Glutamatergic neuron (in vitro differentiated cells): Measurements from ENCODE around the gene DIPK1C. TPM values are rescaled to one million over a fixed set of nuclear protein-coding genes. Genes with fewer than 3 reads are reported as not detected.

Experiments used
- DNase-seq: peaks from one replicate; pipeline ENCODE4 v3.0.0; 2022
- H3K27ac Mint-ChIP-seq: one replicate; pipeline ENCODE4 v1.8.0; 2020; ENCODE audit warnings: mild to moderate bottlenecking, mixed read lengths, inconsistent platforms; ENCODE audit not compliant: unreplicated experiment
- H3K27me3 Mint-ChIP-seq: one replicate; pipeline ENCODE4 v1.8.0; 2020; ENCODE audit warnings: mild to moderate bottlenecking, moderate library complexity, mixed read lengths, inconsistent platforms; ENCODE audit not compliant: unreplicated experiment
- H3K36me3 Mint-ChIP-seq: one replicate; pipeline ENCODE4 v1.8.0; 2020; ENCODE audit warnings: mild to moderate bottlenecking, mixed read lengths, inconsistent platforms; ENCODE audit not compliant: unreplicated experiment
- H3K4me1 Mint-ChIP-seq: one replicate; pipeline ENCODE4 v1.8.0; 2020; ENCODE audit warnings: mild to moderate bottlenecking, low read depth, mixed read lengths, inconsistent platforms; ENCODE audit not compliant: unreplicated experiment
- H3K4me3 Mint-ChIP-seq: one replicate; pipeline ENCODE4 v1.8.0; 2020; ENCODE audit warnings: mild to moderate bottlenecking, mixed read lengths, inconsistent platforms; ENCODE audit not compliant: unreplicated experiment
- H3K9me3 Mint-ChIP-seq: one replicate; pipeline ENCODE4 v1.8.0; 2020; ENCODE audit warnings: mild to moderate bottlenecking, moderate library complexity, mixed read lengths, inconsistent platforms; ENCODE audit not compliant: unreplicated experiment
- total RNA-seq: library from RNA; stranded (reverse); fragmentation: NEBNext Ultra II Directional; extraction: Animal tissue kit (Norgen Biotek cat#: 25700); gene quantifications from one replicate; pipeline ENCODE4 v1.2.1, GENCODE V29; 2021; ENCODE audit not compliant: unreplicated experiment
- TF ChIP-seq, protein P1 (sequence below): fragments of 200-600 bp; sonication (generic); IDR thresholded peaks from one replicate; pipeline ENCODE4 v1.5.0; 2021; ENCODE audit not compliant: partially characterized antibody, unreplicated experiment

The DIPK1C gene
- total RNA-seq, 1 donor from 2014 or later = not detected

- peaks cover 3% of the 10 kb centered on the region for H3K9me3 Mint-ChIP-seq
- DNase-seq = no peak
- H3K4me3 Mint-ChIP-seq = no peak overlapping the region
- no peaks in the 10 kb centered on the region for H3K27me3 Mint-ChIP-seq
- H3K36me3 Mint-ChIP-seq = no peaks in the 10 kb centered on the region
- TF ChIP-seq, protein P1, sequence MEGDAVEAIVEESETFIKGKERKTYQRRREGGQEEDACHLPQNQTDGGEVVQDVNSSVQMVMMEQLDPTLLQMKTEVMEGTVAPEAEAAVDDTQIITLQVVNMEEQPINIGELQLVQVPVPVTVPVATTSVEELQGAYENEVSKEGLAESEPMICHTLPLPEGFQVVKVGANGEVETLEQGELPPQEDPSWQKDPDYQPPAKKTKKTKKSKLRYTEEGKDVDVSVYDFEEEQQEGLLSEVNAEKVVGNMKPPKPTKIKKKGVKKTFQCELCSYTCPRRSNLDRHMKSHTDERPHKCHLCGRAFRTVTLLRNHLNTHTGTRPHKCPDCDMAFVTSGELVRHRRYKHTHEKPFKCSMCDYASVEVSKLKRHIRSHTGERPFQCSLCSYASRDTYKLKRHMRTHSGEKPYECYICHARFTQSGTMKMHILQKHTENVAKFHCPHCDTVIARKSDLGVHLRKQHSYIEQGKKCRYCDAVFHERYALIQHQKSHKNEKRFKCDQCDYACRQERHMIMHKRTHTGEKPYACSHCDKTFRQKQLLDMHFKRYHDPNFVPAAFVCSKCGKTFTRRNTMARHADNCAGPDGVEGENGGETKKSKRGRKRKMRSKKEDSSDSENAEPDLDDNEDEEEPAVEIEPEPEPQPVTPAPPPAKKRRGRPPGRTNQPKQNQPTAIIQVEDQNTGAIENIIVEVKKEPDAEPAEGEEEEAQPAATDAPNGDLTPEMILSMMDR = no peak
- no peaks in the 10 kb centered on the region for H3K4me1 Mint-ChIP-seq
- no peak overlapping the region for H3K27ac Mint-ChIP-seq
These were observed 46.6 kb downstream of the DIPK1C start for GRCh38 chr18:74410441-74410992.

- Mint-ChIP-seq H3K27ac (no peak overlapping the region), H3K4me1 (no peaks in the 10 kb centered on the region), H3K27me3 (no peaks in the 10 kb centered on the region), H3K36me3 (peaks cover 4% of the 10 kb centered on the region), H3K9me3 (no peaks in the 10 kb centered on the region), H3K4me3 (no peak overlapping the region)
- DNase-seq = no peak
- TF ChIP-seq, protein P1 = no peak
These were observed 49.2 kb downstream of the DIPK1C start for GRCh38 chr18:74407888-74408287.

DNA sequence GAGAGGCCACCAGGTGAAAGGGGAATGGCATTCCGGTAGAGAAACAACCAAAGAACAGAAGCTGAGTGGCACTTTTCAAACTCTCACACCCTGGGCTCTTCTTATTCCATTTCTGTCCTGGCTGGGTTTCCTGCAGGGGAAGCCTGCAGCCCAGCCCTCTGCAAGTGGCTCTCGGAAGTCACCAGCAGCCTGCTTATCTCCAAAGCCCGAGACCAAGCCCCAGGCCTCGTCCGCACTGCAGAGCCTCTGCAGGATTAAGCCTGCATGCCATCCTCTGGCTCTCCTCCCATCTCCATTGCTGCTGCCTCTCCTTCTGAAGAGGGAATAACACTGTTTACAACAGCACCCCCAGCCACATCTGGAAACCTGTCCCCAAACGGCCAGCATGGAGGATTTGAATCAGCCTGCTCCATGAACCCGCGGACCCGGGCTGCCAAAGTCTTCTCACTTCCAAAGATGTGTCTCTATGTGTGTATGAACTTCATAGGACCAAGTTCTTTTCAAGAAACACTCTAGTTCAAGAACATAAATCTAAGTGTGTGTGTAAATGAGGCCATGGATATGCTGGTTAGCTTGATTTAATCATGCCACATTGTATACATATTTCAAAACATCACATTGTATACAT, 54.2 kb downstream of the DIPK1C start:
- H3K4me3 Mint-ChIP-seq = no peak overlapping the region
- no peak for DNase-seq
- no peaks in the 10 kb centered on the region for H3K9me3 Mint-ChIP-seq
- H3K4me1 Mint-ChIP-seq = no peaks in the 10 kb centered on the region
- peaks cover 4% of the 10 kb centered on the region for H3K36me3 Mint-ChIP-seq
- no peak overlapping the region for H3K27ac Mint-ChIP-seq
- H3K27me3 Mint-ChIP-seq = no peaks in the 10 kb centered on the region
- TF ChIP-seq, protein P1 = no peak

DNA sequence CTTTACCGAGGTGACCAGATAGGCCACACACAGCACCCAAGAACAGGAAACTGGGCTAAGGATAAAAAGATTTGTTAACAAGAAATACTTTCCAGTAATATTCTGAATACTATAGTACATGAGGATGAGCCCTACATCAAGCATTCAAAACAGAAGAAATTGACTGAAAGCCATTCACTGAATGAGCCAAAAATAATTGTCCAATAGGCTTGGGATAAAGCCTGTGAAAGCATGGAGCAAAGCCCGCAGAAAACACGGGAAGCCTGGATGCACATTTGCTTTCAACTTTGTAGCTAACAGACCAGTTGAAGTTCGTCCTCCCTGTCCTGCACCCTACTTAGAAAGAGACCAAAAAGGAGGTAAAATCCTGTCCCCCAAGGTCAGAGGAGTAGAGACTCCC, 56.3 kb downstream of the DIPK1C start:
- H3K36me3 Mint-ChIP-seq = peaks cover 4% of the 10 kb centered on the region
- no peak for DNase-seq
- no peaks in the 10 kb centered on the region for H3K9me3 Mint-ChIP-seq

More for the DNA sequence above, 56.3 kb downstream of the DIPK1C start:
- Mint-ChIP-seq H3K27ac (no peak overlapping the region), H3K27me3 (no peaks in the 10 kb centered on the region), H3K4me3 (no peak overlapping the region), H3K4me1 (no peaks in the 10 kb centered on the region)
- TF ChIP-seq, protein P1 = no peak
